ENCODE results near the gene STAP2. TPM values are rescaled to one million over a fixed set of nuclear protein-coding genes. Genes with fewer than 3 reads are reported as not detected.

The STAP2 gene
- polyA plus RNA-seq, 6 donors from 2014 or later: 0.94 TPM; not detected in 5

- H3K27ac Mint-ChIP-seq: peak overlapping the region in 2 of 6 donors; percentile 33 to 51
- H3K4me3 Mint-ChIP-seq: peak overlapping the region in 7 of 8 donors; percentile 24 to 76 (median 55)
- DNase-seq (no peak), ATAC-seq (ENCODE audit: low read depth in 2 of 2) (no peak)
- no peaks in the 10 kb centered on the region for H3K9me3 Mint-ChIP-seq
- peaks cover 0 to 17% (median 13%) of the 10 kb centered on the region in 3 donors for H3K27me3 Mint-ChIP-seq
- peaks cover 0 to 15% (median 12%) of the 10 kb centered on the region in 3 donors for H3K4me1 Mint-ChIP-seq
- H3K36me3 Mint-ChIP-seq: no peaks in the 10 kb centered on the region
Observed at GRCh38 chr19:4303819-4304537, 34.6 kb downstream of the STAP2 start.

- ATAC-seq (ENCODE audit: low read depth in 2 of 2) (no peak), DNase-seq (no peak)
- Mint-ChIP-seq H3K36me3 (no peaks in the 10 kb centered on the region), H3K27ac (peak within 1 kb of the TSS in 2 of 6 donors; percentile 23 to 86), H3K4me1 (peaks cover 0 to 15% (median 12%) of the 10 kb centered on the region in 3 donors), H3K9me3 (no peaks in the 10 kb centered on the region), H3K27me3 (peaks cover 0 to 17% (median 13%) of the 10 kb centered on the region in 3 donors), H3K4me3 (peak within 1 kb of the TSS in 2 of 8 donors; percentile 29 to 47)
Observed at GRCh38 chr19:4302243-4302640, 36.4 kb downstream of the STAP2 start, which contains the start of gene TMIGD2. Gene TMIGD2 (minus strand): TSS chr19:4302389. CDS start chr19:4302385, 4 bp downstream.

- Mint-ChIP-seq H3K4me1 (peaks cover 0 to 15% (median 12%) of the 10 kb centered on the region in 3 donors), H3K27ac (peak overlapping the region in 2 of 6 donors; percentile 23 to 86), H3K4me3 (no peak overlapping the region), H3K27me3 (peaks cover 0 to 17% (median 13%) of the 10 kb centered on the region in 3 donors), H3K36me3 (no peaks in the 10 kb centered on the region), H3K9me3 (no peaks in the 10 kb centered on the region)
- ATAC-seq (ENCODE audit: low read depth in 2 of 2) (no peak), DNase-seq (no peak)
Observed at GRCh38 chr19:4301590-4302242, 36.9 kb downstream of the STAP2 start.

GRCh38 chr19:4300589-4300988 is 38.0 kb downstream of the STAP2 start:
- Mint-ChIP-seq H3K27me3 (peaks cover 0 to 22% (median 12%) of the 10 kb centered on the region in 3 donors), H3K4me1 (peaks cover 0 to 15% (median 12%) of the 10 kb centered on the region in 3 donors), H3K36me3 (no peaks in the 10 kb centered on the region), H3K9me3 (peaks cover 0 to 1% (median 0%) of the 10 kb centered on the region in 7 donors), H3K4me3 (no peak overlapping the region), H3K27ac (no peak overlapping the region)
- DNase-seq: no peak
- ATAC-seq (ENCODE audit: low read depth in 2 of 2): no peak

GRCh38 chr19:4298810-4299550 is 39.6 kb downstream of the STAP2 start:
- Mint-ChIP-seq H3K27ac (no peak overlapping the region), H3K36me3 (no peaks in the 10 kb centered on the region), H3K4me3 (peak overlapping the region in 1 of 8 donors; percentile 28), H3K27me3 (peaks cover 0 to 25% (median 7%) of the 10 kb centered on the region in 3 donors), H3K9me3 (peaks cover 0 to 1% (median 0%) of the 10 kb centered on the region in 7 donors), H3K4me1 (peaks cover 0 to 12% (median 5%) of the 10 kb centered on the region in 3 donors)
- no peak for DNase-seq
- no peak for ATAC-seq (ENCODE audit: low read depth in 2 of 2)

- no peak for DNase-seq
- H3K4me1 Mint-ChIP-seq: peaks cover 0 to 11% (median 1%) of the 10 kb centered on the region in 3 donors
- peaks cover 0 to 1% (median 0%) of the 10 kb centered on the region in 7 donors for H3K9me3 Mint-ChIP-seq
- ATAC-seq (ENCODE audit: low read depth in 2 of 2): no peak
- H3K36me3 Mint-ChIP-seq: no peaks in the 10 kb centered on the region
- peaks cover 0 to 21% (median 7%) of the 10 kb centered on the region in 3 donors for H3K27me3 Mint-ChIP-seq
- H3K4me3 Mint-ChIP-seq: peak overlapping the region in 1 of 8 donors; percentile 28
- H3K27ac Mint-ChIP-seq: no peak overlapping the region
Observed at GRCh38 chr19:4297901-4298809, 40.5 kb downstream of the STAP2 start.

GRCh38 chr19:4295972-4296771 is 42.5 kb downstream of the STAP2 start:
- Mint-ChIP-seq H3K27ac (peak overlapping the region in 2 of 6 donors; percentile 41 to 92), H3K36me3 (no peaks in the 10 kb centered on the region), H3K27me3 (peaks cover 0 to 11% (median 7%) of the 10 kb centered on the region in 3 donors), H3K9me3 (peaks cover 0 to 1% (median 0%) of the 10 kb centered on the region in 7 donors), H3K4me3 (no peak overlapping the region), H3K4me1 (peaks cover 0 to 3% (median 0%) of the 10 kb centered on the region in 3 donors)
- DNase-seq: no peak
- ATAC-seq (ENCODE audit: low read depth in 2 of 2): peak in 1 of 2 donors; percentile 23

GRCh38 chr19:4294389-4294788 is 44.2 kb downstream of the STAP2 start:
- Mint-ChIP-seq H3K4me3 (no peak overlapping the region), H3K4me1 (no peaks in the 10 kb centered on the region), H3K9me3 (peaks cover 0 to 1% (median 0%) of the 10 kb centered on the region in 7 donors), H3K27ac (no peak overlapping the region), H3K27me3 (peaks cover 0 to 11% (median 0%) of the 10 kb centered on the region in 3 donors), H3K36me3 (no peaks in the 10 kb centered on the region)
- DNase-seq (no peak), ATAC-seq (ENCODE audit: low read depth in 2 of 2) (no peak)

- no peak for DNase-seq
- H3K4me1 Mint-ChIP-seq: no peaks in the 10 kb centered on the region
- no peak overlapping the region for H3K4me3 Mint-ChIP-seq
- H3K27me3 Mint-ChIP-seq: peaks cover 0 to 16% (median 0%) of the 10 kb centered on the region in 3 donors
- no peak overlapping the region for H3K27ac Mint-ChIP-seq
- H3K36me3 Mint-ChIP-seq: no peaks in the 10 kb centered on the region
- no peak for ATAC-seq (ENCODE audit: low read depth in 2 of 2)
- H3K9me3 Mint-ChIP-seq: peaks cover 0 to 1% (median 0%) of the 10 kb centered on the region in 7 donors
Observed at GRCh38 chr19:4292515-4292914, 46.1 kb downstream of the STAP2 start.

- ATAC-seq (ENCODE audit: low read depth in 2 of 2): no peak
- H3K36me3 Mint-ChIP-seq: no peaks in the 10 kb centered on the region
- H3K4me3 Mint-ChIP-seq: no peak overlapping the region
- no peak for DNase-seq
- H3K27ac Mint-ChIP-seq: peak overlapping the region in 2 of 6 donors; percentile 52 to 59
- H3K9me3 Mint-ChIP-seq: no peaks in the 10 kb centered on the region
- H3K27me3 Mint-ChIP-seq: peaks cover 2 to 14% (median 3%) of the 10 kb centered on the region in 3 donors
- no peaks in the 10 kb centered on the region for H3K4me1 Mint-ChIP-seq
Observed at GRCh38 chr19:4291184-4291732, 47.4 kb downstream of the STAP2 start.

GRCh38 chr19:4288091-4288777 is 50.4 kb downstream of the STAP2 start:
- Mint-ChIP-seq H3K27me3 (peaks cover 4 to 20% (median 8%) of the 10 kb centered on the region in 3 donors), H3K36me3 (no peaks in the 10 kb centered on the region), H3K9me3 (no peaks in the 10 kb centered on the region), H3K4me3 (no peak overlapping the region), H3K27ac (no peak overlapping the region), H3K4me1 (no peaks in the 10 kb centered on the region)
- DNase-seq: no peak
- no peak for ATAC-seq (ENCODE audit: low read depth in 2 of 2)

Measured in naive B cell (primary cell).